Pancreas (tissue), 10 donors: Measurements from ENCODE around the gene DPYSL4. TPM values are rescaled to one million over a fixed set of nuclear protein-coding genes. Genes with fewer than 3 reads are reported as not detected.

Experiments
- ATAC-seq, 4 donors: fragments of 200-7000 bp; cut with Tn5 transposase; one replicate each; pipeline versions ENCODE4 v1.8.0 to v1.9.1; 2020; ENCODE audit warnings: mild to moderate bottlenecking in 4 of 4, moderate library complexity in 4 of 4
- DNase-seq, 6 donors: peaks; one replicate each; pipeline ENCODE4 v3.0.0-alpha.2; 2020
- FAIRE-seq: peaks from 2 replicates; lab custom pipeline; 2012; peaks lifted over from hg19 to GRCh38; lab: Jason Lieb, UNC
- H3K27ac ChIP-seq, 4 donors: fragments of 200-600 bp; sonication (generic); 1 replicate in 3 of 4; 2 replicates in 1 of 4; pipeline versions ENCODE4 v1.5.0 to v1.8.0; 2020
- H3K27me3 ChIP-seq, 4 donors: fragments of 200-600 bp; one replicate each; pipeline ENCODE4 v1.8.0; 2021
- H3K36me3 ChIP-seq, 3 donors: fragments of 200-600 bp; sonication (generic) in 1 of 3; one replicate each; pipeline versions ENCODE4 v1.5.0 to v1.8.0; 2020 to 2021
- H3K4me1 ChIP-seq, 3 donors: fragments of 200-600 bp; one replicate each; pipeline ENCODE4 v1.8.0; 2021
- H3K4me3 ChIP-seq, 4 donors: fragments of 200-600 bp; sonication (generic) in 2 of 4; one replicate each; pipeline versions ENCODE4 v1.5.0 to v1.8.0; 2020 to 2021
- H3K9me3 ChIP-seq, 4 donors: fragments of 200-600 bp; one replicate each; pipeline ENCODE4 v1.8.0; 2021
- WGBS, 2 donors: extraction: QIAGEN DNeasy Blood & Tissue Kit; methylation state at CpG; one replicate each; pipeline ENCODE4 v1.1.7; 2013; 5-methylcytosine and 5-hydroxymethylcytosine counted together
- intact Hi-C, 3 donors: fragments of 100-400 bp; cut with DNase I; formaldehyde crosslinking; loops; one replicate each; pipeline versions ENCODE4 v1.11.1 to v1.14.2; 2022
- polyA plus RNA-seq, 2 donors: library from polyadenylated mRNA; stranded (reverse); fragments of 200-250 nt; gene quantifications; one replicate each; pipeline ENCODE4 v1.2.3, GENCODE V29; 2013
- total RNA-seq, 6 donors: library from RNA; stranded (reverse); fragmentation: NEBNext Ultra II Directional in 4 of 6; extraction: Animal tissue kit (Norgen Biotek cat#: 25700) in 4 of 6; gene quantifications; one replicate each; pipeline versions ENCODE4 v1.2.1 to v1.2.4, GENCODE V29; 2021 to 2023
- TF ChIP-seq, protein P1 (sequence below), 4 donors: fragments of 200-600 bp; sonication (generic) in 3 of 4; IDR thresholded peaks; one replicate each; pipeline versions ENCODE4 v1.5.0 to v1.8.0; 2021; ENCODE audit warnings: antibody characterized with exemption in 4 of 4
- donor health status: healthy with polysubstance abuse.
- donor health status: DM: no; HTN: no; CAD: no; lungs with moderate emphysema.
- donor health status: DM: no; HTN: no; CAD: no.
- donor health status: control.
- donor health status: control.
- donor health status: Bipolar disorder and iron deficiency.
- donor health status: DM: yes; HTN: yes; CAD: no.
- donor health status: DM: no; HTN: no; CAD: no.
- donor health status: DM: no; HTN: no; CAD: no.
- donor health status: DM: yes; HTN: yes; CAD: no.

DPYSL4 gene
- total and polyA plus RNA-seq, 8 donors: 0.46 to 2.8 (median 1.2) TPM

DNA sequence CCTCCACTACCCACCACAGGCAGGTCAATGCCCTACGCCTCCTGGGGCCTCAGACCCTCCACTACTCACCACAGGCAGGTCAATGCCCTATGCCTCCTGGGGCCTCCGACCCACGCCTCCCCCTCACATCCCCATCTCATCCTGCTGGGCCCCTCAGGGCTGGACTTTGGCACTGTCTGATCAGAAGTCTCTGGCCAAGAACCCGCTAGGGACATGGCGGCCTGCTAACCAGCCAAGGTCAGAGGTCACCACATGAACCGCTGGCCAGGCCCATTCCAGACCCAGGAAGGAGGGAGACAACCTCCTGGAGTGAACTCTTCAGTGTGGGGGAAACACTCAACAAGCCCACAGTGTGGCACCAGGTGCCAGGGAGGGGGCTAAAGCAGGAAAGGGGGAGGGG, 65.2 kb downstream of the DPYSL4 start:
- Histone ChIP-seq H3K4me3 (no peak overlapping the region), H3K36me3 (no peaks in the 10 kb centered on the region), H3K4me1 (no peaks in the 10 kb centered on the region), H3K9me3 (no peaks in the 10 kb centered on the region), H3K27ac (no peak overlapping the region), H3K27me3 (no peaks in the 10 kb centered on the region)
- intact Hi-C loops: no loop called here
- TF ChIP-seq, protein P1, sequence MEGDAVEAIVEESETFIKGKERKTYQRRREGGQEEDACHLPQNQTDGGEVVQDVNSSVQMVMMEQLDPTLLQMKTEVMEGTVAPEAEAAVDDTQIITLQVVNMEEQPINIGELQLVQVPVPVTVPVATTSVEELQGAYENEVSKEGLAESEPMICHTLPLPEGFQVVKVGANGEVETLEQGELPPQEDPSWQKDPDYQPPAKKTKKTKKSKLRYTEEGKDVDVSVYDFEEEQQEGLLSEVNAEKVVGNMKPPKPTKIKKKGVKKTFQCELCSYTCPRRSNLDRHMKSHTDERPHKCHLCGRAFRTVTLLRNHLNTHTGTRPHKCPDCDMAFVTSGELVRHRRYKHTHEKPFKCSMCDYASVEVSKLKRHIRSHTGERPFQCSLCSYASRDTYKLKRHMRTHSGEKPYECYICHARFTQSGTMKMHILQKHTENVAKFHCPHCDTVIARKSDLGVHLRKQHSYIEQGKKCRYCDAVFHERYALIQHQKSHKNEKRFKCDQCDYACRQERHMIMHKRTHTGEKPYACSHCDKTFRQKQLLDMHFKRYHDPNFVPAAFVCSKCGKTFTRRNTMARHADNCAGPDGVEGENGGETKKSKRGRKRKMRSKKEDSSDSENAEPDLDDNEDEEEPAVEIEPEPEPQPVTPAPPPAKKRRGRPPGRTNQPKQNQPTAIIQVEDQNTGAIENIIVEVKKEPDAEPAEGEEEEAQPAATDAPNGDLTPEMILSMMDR (IDR thresholded peaks at IDR 0.05): no peak
- DNase-seq: no peak
- ATAC-seq: no peak
- WGBS, 2 donors: 90 to 94% methylated on average over 6 of the region's 6 CpGs
- no peak for FAIRE-seq

DNA sequence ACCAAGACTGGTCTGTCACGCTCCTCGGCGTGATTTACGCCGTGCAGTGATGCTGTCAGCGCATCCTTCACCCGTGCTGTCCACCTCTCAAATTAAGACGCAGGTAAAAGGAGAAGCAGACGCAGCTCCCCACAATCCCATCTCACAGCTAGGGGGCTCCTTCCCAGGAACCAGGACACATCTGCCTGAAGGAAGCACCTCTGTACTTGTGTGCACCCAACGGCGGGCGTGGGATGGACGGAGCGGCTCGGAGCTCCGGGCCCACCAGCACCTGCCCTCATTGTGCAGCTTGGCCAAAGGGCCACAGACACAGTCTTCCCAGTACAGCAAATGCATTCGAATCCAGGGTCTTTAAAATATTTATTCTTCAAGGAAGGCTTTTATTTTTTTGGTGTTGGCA, 65.7 kb downstream of the DPYSL4 start:
- H3K27me3 ChIP-seq: no peaks in the 10 kb centered on the region
- no peaks in the 10 kb centered on the region for H3K4me1 ChIP-seq
- H3K27ac ChIP-seq: no peak overlapping the region
- no peaks in the 10 kb centered on the region for H3K36me3 ChIP-seq
- ATAC-seq (no peak), DNase-seq (no peak), FAIRE-seq (no peak)
- no peak overlapping the region for H3K4me3 ChIP-seq
- TF ChIP-seq, protein P1 (IDR thresholded peaks at IDR 0.05): no peak
- WGBS, 2 donors: 84 to 90% methylated on average over 17 of the region's 17 CpGs
- H3K9me3 ChIP-seq: no peaks in the 10 kb centered on the region
- intact Hi-C loops: no loop called here

DNA sequence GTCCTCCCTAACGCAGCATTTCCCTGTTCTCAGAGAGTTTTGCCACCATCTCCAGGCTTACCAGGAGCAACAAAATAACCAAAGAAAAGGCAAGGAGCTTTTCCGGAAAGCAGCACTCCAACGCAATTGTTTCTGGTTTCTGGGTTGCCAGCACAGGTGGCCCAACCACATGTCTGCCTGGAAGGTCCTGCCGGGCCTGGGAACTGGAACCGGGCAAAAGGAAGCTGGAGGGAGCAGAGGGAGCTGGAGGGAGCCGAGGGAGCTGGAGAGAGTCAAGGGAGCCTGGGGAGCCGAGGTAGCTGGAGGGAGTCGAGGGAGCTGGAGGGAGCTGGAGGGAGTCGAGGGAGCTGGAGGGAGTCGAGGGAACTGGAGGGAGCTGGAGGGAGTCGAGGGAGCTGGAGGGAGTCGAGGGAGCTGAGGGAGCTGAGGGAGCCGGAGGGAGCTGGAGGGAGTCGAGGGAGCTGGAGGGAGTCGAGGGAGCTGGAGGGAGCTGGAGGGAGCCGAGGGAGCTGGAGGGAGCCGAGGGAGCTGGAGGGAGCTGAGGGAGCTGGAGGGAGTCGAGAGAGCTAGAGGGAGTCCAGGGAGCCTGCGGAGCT, 66.4 kb downstream of the DPYSL4 start:
- FAIRE-seq: no peak
- no peak for DNase-seq
- WGBS, 2 donors: 37 to 48% methylated on average over 17 to 19 of the region's 19 CpGs

DNA sequence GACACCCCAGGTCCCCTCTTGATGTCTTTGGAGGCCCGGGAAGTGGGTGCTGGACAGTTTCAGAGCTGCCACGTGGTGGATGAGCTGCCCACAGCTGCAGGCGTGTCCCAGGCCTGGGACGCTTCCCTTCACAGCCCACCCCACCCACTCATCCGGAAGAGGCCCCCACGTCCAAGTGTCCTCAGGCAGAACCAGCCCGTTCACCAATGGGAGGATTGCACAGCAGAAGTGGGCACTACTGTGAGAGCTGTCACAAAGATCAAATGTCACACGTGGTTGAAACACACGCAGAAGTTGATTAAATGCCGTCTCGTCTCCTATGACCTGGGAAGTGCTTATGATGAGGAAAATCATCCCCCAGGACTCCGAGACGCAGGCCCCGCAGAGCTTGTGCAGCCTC, 68.1 kb downstream of the DPYSL4 start:
- no peak overlapping the region for H3K27ac ChIP-seq

More for the DNA sequence above, 66.4 kb downstream of the DPYSL4 start:
- no peak for ATAC-seq
- Histone ChIP-seq H3K27ac (no peak overlapping the region), H3K27me3 (no peaks in the 10 kb centered on the region), H3K36me3 (no peaks in the 10 kb centered on the region), H3K9me3 (no peaks in the 10 kb centered on the region), H3K4me3 (no peak overlapping the region), H3K4me1 (no peaks in the 10 kb centered on the region)
- intact Hi-C loops: no loop called here
- TF ChIP-seq, protein P1 (IDR thresholded peaks at IDR 0.05): no peak

More for the DNA sequence above, 68.1 kb downstream of the DPYSL4 start:
- Histone ChIP-seq H3K4me3 (no peak overlapping the region), H3K9me3 (no peaks in the 10 kb centered on the region), H3K36me3 (no peaks in the 10 kb centered on the region), H3K4me1 (no peaks in the 10 kb centered on the region), H3K27me3 (no peaks in the 10 kb centered on the region)
- TF ChIP-seq, protein P1 (IDR thresholded peaks at IDR 0.05): no peak
- WGBS, 2 donors: 69 to 77% methylated on average over 14 of the region's 14 CpGs
- FAIRE-seq (no peak), ATAC-seq (no peak), DNase-seq (no peak)
- intact Hi-C loops: no loop called here

Other genes starting within 250 kb of the DPYSL4 start
- gene BNIP3, start 205.0 kb upstream of the DPYSL4 start, total RNA-seq: 100 to 1,000 TPM in 4 of 6 donors, 10 to 100 TPM in 2; 65.7 to 471 (median 217) TPM
- gene BNIP3, start 205.0 kb upstream of the DPYSL4 start, polyA plus RNA-seq: 100 to 1,000 TPM in 1 of 2 donors, 10 to 100 TPM in 1; 84.2 to 166 TPM
- gene JAKMIP3, start 121.0 kb upstream of the DPYSL4 start, total RNA-seq: under 1 TPM; 0.19 to 0.37 (median 0.28) TPM
- gene JAKMIP3, start 121.0 kb upstream of the DPYSL4 start, polyA plus RNA-seq: 1 to 10 TPM in 1 of 2 donors, under 1 TPM in 1; 0.95 to 1.4 TPM
- gene STK32C, start 121.0 kb downstream of the DPYSL4 start, total RNA-seq: 1 to 10 TPM; 3.3 to 6.3 (median 4.2) TPM
- gene STK32C, start 121.0 kb downstream of the DPYSL4 start, polyA plus RNA-seq: 10 to 100 TPM in 1 of 2 donors, 1 to 10 TPM in 1; 9.9 to 13.2 TPM
- gene LRRC27, start 145.2 kb downstream of the DPYSL4 start, total RNA-seq: 1 to 10 TPM; 2.5 to 6.5 (median 4.1) TPM
- 10 to 100 TPM in 1 of 2 donors, 1 to 10 TPM in 1; 5.8 to 11.1 TPM for gene LRRC27, start 145.2 kb downstream of the DPYSL4 start, polyA plus RNA-seq
- 10 to 100 TPM; 17.8 to 44.1 (median 25.9) TPM for gene PWWP2B, start 210.3 kb downstream of the DPYSL4 start, total RNA-seq
- gene PWWP2B, start 210.3 kb downstream of the DPYSL4 start, polyA plus RNA-seq: 10 to 100 TPM; 23.5 to 25.2 TPM